Measurements from ENCODE around the gene SBNO2. TPM values are rescaled to one million over a fixed set of nuclear protein-coding genes. Genes with fewer than 3 reads are reported as not detected.
A peak's percentile ranks its signal among the peaks of the same experiment; 100 is the strongest.

Gene SBNO2
- total and polyA plus RNA-seq, 10 donors: 16.2 to 230 (median 112) TPM

- H3K4me1 ChIP-seq: peaks cover 17 to 64% (median 50%) of the 10 kb centered on the region in 6 donors
- intact Hi-C loops (cut with DNase I; ENCODE audit: low total_unique reads): no loop called here
- peaks cover 3 to 88% (median 76%) of the 10 kb centered on the region in 6 donors for H3K36me3 ChIP-seq
- H3K27me3 ChIP-seq (replicated peaks in 1 of 7): no peaks in the 10 kb centered on the region
- H3K4me3 ChIP-seq: no peak overlapping the region
- TF ChIP-seq POLR2A (IDR thresholded peaks at IDR 0.05) (no peak), POLR2AphosphoS5 (IDR thresholded peaks at IDR 0.05) (peak; percentile 42 to 84 (median 61)), CTCF (IDR thresholded peaks at IDR 0.05 in 8 of 11, conservative IDR thresholded peaks at IDR 0.05 in 3 of 11) (no peak)
- H3K9me3 ChIP-seq: no peaks in the 10 kb centered on the region
- no peak overlapping the region for H3K27ac ChIP-seq
- WGBS, 5 donors: 83 to 94% (median 91%) methylated on average over 35 to 48 of the region's 48 CpGs
- DNase-seq: peak; percentile 79
Measured at GRCh38 chr19:1109032-1109551, 65.0 kb downstream of the SBNO2 start.

- no peaks in the 10 kb centered on the region for H3K9me3 ChIP-seq
- TF ChIP-seq POLR2AphosphoS5 (IDR thresholded peaks at IDR 0.05): peak in 2 of 3 donors; percentile 27 to 59
- TF ChIP-seq POLR2A (IDR thresholded peaks at IDR 0.05): no peak
- DNase-seq: no peak
- H3K4me3 ChIP-seq: no peak overlapping the region
- peaks cover 12 to 59% (median 46%) of the 10 kb centered on the region in 6 donors for H3K4me1 ChIP-seq
- intact Hi-C loops (cut with DNase I; ENCODE audit: low total_unique reads): no loop called here
- H3K27ac ChIP-seq: peak overlapping the region in 1 of 8 donors; percentile 95
- WGBS, 5 donors: 93 to 96% (median 94%) methylated on average over 44 to 89 of the region's 89 CpGs
- no peaks in the 10 kb centered on the region for H3K27me3 ChIP-seq (replicated peaks in 1 of 7)
- H3K36me3 ChIP-seq: peaks cover 3 to 82% (median 70%) of the 10 kb centered on the region in 6 donors
Measured at GRCh38 chr19:1108291-1109031, 65.6 kb downstream of the SBNO2 start.

- Histone ChIP-seq H3K36me3 (peaks cover 3 to 75% (median 64%) of the 10 kb centered on the region in 6 donors), H3K27ac (peak overlapping the region in 5 of 8 donors; percentile 1 to 98 (median 95)), H3K9me3 (no peaks in the 10 kb centered on the region), H3K4me3 (no peak overlapping the region), H3K4me1 (peaks cover 7 to 59% (median 46%) of the 10 kb centered on the region in 6 donors), H3K27me3 (replicated peaks in 1 of 7) (no peaks in the 10 kb centered on the region)
- intact Hi-C loops (cut with DNase I; ENCODE audit: low total_unique reads): no loop called here
- TF ChIP-seq POLR2A (IDR thresholded peaks at IDR 0.05) (no peak), POLR2AphosphoS5 (IDR thresholded peaks at IDR 0.05) (peak in 2 of 3 donors; percentile 10 to 74)
- DNase-seq: peak; percentile 82
- 83 to 91% (median 87%) methylated on average over 15 to 25 of the region's 25 CpGs for WGBS, 5 donors
Measured at GRCh38 chr19:1107661-1108261, 66.3 kb downstream of the SBNO2 start.

GRCh38 chr19:1106841-1107660, 67.0 kb downstream of the SBNO2 start:
- peak; percentile 83 for DNase-seq
- Histone ChIP-seq H3K4me3 (no peak overlapping the region), H3K9me3 (no peaks in the 10 kb centered on the region), H3K27ac (peak overlapping the region in 5 of 8 donors; percentile 1 to 98 (median 95)), H3K4me1 (peaks cover 14 to 59% (median 48%) of the 10 kb centered on the region in 6 donors), H3K36me3 (peaks cover 3 to 68% (median 57%) of the 10 kb centered on the region in 6 donors), H3K27me3 (replicated peaks in 1 of 7) (no peaks in the 10 kb centered on the region)
- intact Hi-C loops (cut with DNase I; ENCODE audit: low total_unique reads): no loop called here
- peak; percentile 2 to 76 (median 39) for TF ChIP-seq POLR2AphosphoS5 (IDR thresholded peaks at IDR 0.05)
- TF ChIP-seq POLR2A (IDR thresholded peaks at IDR 0.05): no peak
- TF ChIP-seq CTCF (IDR thresholded peaks at IDR 0.05 in 8 of 11, conservative IDR thresholded peaks at IDR 0.05 in 3 of 11): peak in 2 of 11 experiments; percentile 15 to 28
- WGBS, 5 donors: 48 to 76% (median 63%) methylated on average over 6 to 17 of the region's 17 CpGs

Measured in spleen (tissue), 11 donors.